ENCODE results near the gene SERPINB11. TPM values are rescaled to one million over a fixed set of nuclear protein-coding genes. Genes with fewer than 3 reads are reported as not detected.

SERPINB11 gene
- total and polyA plus RNA-seq, 10 of the 15 experiments (the other 5 are each of a cell fraction or from before 2014, with no cell fraction given): not detected

- CTCF ChIA-PET: no interaction called here
These were observed 28.5 kb downstream of the SERPINB11 start for GRCh38 chr18:63731215-63731614.

GRCh38 chr18:63736876-63737275, 34.1 kb downstream of the SERPINB11 start:
- Histone ChIP-seq H3K4me1 (ENCODE audit: control insufficient read depth, insufficient read depth, low read length) (no peaks in the 10 kb centered on the region), H3K36me3 (ENCODE audit: control insufficient read depth in 2 of 2, insufficient read depth in 2 of 2, low read length in 1 of 2) (no peaks in the 10 kb centered on the region), H2AFZ (ENCODE audit: control insufficient read depth, low read depth, low read length) (no peak overlapping the region), H3K9me3 (replicated peaks; ENCODE audit: control insufficient read depth, insufficient read depth, low read length) (no peaks in the 10 kb centered on the region), H3K4me3 (no peak overlapping the region), H4K20me1 (ENCODE audit: control insufficient read depth, insufficient read depth) (no peaks in the 10 kb centered on the region), H3K79me2 (ENCODE audit: control insufficient read depth, insufficient read depth, low read length) (no peaks in the 10 kb centered on the region), H3K9ac (ENCODE audit: control insufficient read depth, insufficient read depth, low read length) (no peak overlapping the region), H3K27ac (ENCODE audit: control insufficient read depth, insufficient read depth) (no peak overlapping the region), H3K27me3 (replicated peaks in 1 of 2; ENCODE audit: control insufficient read depth in 2 of 2, insufficient read depth in 2 of 2, low read length in 1 of 2) (no peaks in the 10 kb centered on the region), H3K4me2 (ENCODE audit: control insufficient read depth, insufficient read depth) (no peak overlapping the region)
- BruUV-seq (replicated peaks): no TSS peak
- TF ChIP-seq USF2 (IDR thresholded peaks at IDR 0.05; ENCODE audit: borderline replicate concordance, low read depth, low read length) (no peak), TAF1 (IDR thresholded peaks at IDR 0.05; ENCODE audit: borderline replicate concordance, low read depth, low read length) (no peak), CTCF (IDR thresholded peaks at IDR 0.05 in 2 of 3, conservative IDR thresholded peaks at IDR 0.05 in 1 of 3; ENCODE audit: control insufficient read depth in 2 of 3, extremely low read depth in 1 of 3, insufficient read depth in 1 of 3, low read depth in 3 of 3, low read length in 3 of 3) (no peak), EGR1 (IDR thresholded peaks at IDR 0.05; ENCODE audit: borderline replicate concordance in 1 of 2, low read depth in 2 of 2, low read length in 2 of 2) (no peak), ZNF622 (IDR thresholded peaks at IDR 0.05) (no peak), ZNF217 (IDR thresholded peaks at IDR 0.05) (no peak), RB1 (IDR thresholded peaks at IDR 0.05; ENCODE audit: borderline replicate concordance) (no peak)
- in situ Hi-C loops (cut with MboI): no loop called here
- SMC1A ChIA-PET (ENCODE audit: uncharacterized antibody, unreplicated experiment): no interaction called here
- FAIRE-seq (no peak), ATAC-seq (no peak), DNase-seq (ENCODE audit: low read depth, low spot score) (no peak)
- POLR2A ChIA-PET: no interaction called here
- RAD21 ChIA-PET (ENCODE audit: unreplicated experiment): no interaction called here
- intact Hi-C loops (cut with micrococcal nuclease; ENCODE audit: unreplicated experiment): no loop called here
- CTCF ChIA-PET: no interaction called here

More at GRCh38 chr18:63731215-63731614, 28.5 kb downstream of the SERPINB11 start:
- Histone ChIP-seq H3K79me2 (ENCODE audit: control insufficient read depth, insufficient read depth, low read length) (no peaks in the 10 kb centered on the region), H3K4me3 (no peak overlapping the region), H3K4me1 (ENCODE audit: control insufficient read depth, insufficient read depth, low read length) (no peaks in the 10 kb centered on the region), H3K36me3 (ENCODE audit: control insufficient read depth in 2 of 2, insufficient read depth in 2 of 2, low read length in 1 of 2) (no peaks in the 10 kb centered on the region), H3K9ac (ENCODE audit: control insufficient read depth, insufficient read depth, low read length) (no peak overlapping the region), H3K27me3 (replicated peaks in 1 of 2; ENCODE audit: control insufficient read depth in 2 of 2, insufficient read depth in 2 of 2, low read length in 1 of 2) (no peaks in the 10 kb centered on the region; a peak in 1 of 4 replicates), H3K27ac (ENCODE audit: control insufficient read depth, insufficient read depth) (no peak overlapping the region), H4K20me1 (ENCODE audit: control insufficient read depth, insufficient read depth) (no peaks in the 10 kb centered on the region), H3K9me3 (replicated peaks; ENCODE audit: control insufficient read depth, insufficient read depth, low read length) (no peaks in the 10 kb centered on the region), H2AFZ (ENCODE audit: control insufficient read depth, low read depth, low read length) (no peak overlapping the region), H3K4me2 (ENCODE audit: control insufficient read depth, insufficient read depth) (no peak overlapping the region)
- POLR2A ChIA-PET: no interaction called here
- in situ Hi-C loops (cut with MboI): no loop called here
- SMC1A ChIA-PET (ENCODE audit: uncharacterized antibody, unreplicated experiment): no interaction called here
- intact Hi-C loops (cut with micrococcal nuclease; ENCODE audit: unreplicated experiment): no loop called here
- no TSS peak for BruUV-seq (replicated peaks)
- DNase-seq (ENCODE audit: low read depth, low spot score): no peak
- WGBS (ENCODE audit: insufficient coverage, insufficient replicate concordance, low lambda C conversion rate, missing lambda C conversion rate): 23% methylated on average over 3 of the region's 3 CpGs
- RAD21 ChIA-PET (ENCODE audit: unreplicated experiment): no interaction called here
- FAIRE-seq: no peak
- no peak for ATAC-seq
- TF ChIP-seq RELA (IDR thresholded peaks at IDR 0.05; ENCODE audit: borderline replicate concordance, partially characterized antibody) (no peak), BHLHE40 (IDR thresholded peaks at IDR 0.05; ENCODE audit: borderline replicate concordance in 1 of 2, low read depth in 2 of 2, low read length in 1 of 2) (no peak), TCF12 (IDR thresholded peaks at IDR 0.05; ENCODE audit: low read depth, low read length) (no peak), ASH2L (IDR thresholded peaks at IDR 0.05; ENCODE audit: borderline replicate concordance, low read depth) (no peak), CBX3 (IDR thresholded peaks at IDR 0.05; ENCODE audit: borderline replicate concordance, low read depth) (no peak), EZH2 (IDR thresholded peaks at IDR 0.05; ENCODE audit: borderline replicate concordance, control insufficient read depth, low read depth, low read length) (no peak), TBL1XR1 (IDR thresholded peaks at IDR 0.05; ENCODE audit: low read depth, low read length) (no peak)

Data from GM12878 (cell line).